Measurements from ENCODE around the gene DAPK1.
A peak's percentile ranks its signal among the peaks of the same experiment; 100 is the strongest.

Gene DAPK1

GRCh38 chr9:87497604-87498045, at the start of gene DAPK1:
DAPK1 (plus strand) TSS chr9:87497867; CDS start chr9:87499078, 1,211 bp downstream.
- H3K4me1 ChIP-seq (ENCODE audit: control insufficient read depth in 1 of 2, insufficient read depth in 2 of 2, low read length in 2 of 2), result peaks cover 7 to 32% of the 10 kb centered on the region in 2 donors

GRCh38 chr9:87451149-87451548, 46.5 kb upstream of the DAPK1 start:
- H3K27me3 ChIP-seq (ENCODE audit: low read depth, low read length), result no peaks in the 10 kb centered on the region
- no peaks in the 10 kb centered on the region for H3K4me1 ChIP-seq (ENCODE audit: control insufficient read depth in 1 of 2, insufficient read depth in 2 of 2, low read length in 2 of 2)
- H3K36me3 ChIP-seq (ENCODE audit: control insufficient read depth in 1 of 2, insufficient read depth in 2 of 2, low read length in 2 of 2), result no peaks in the 10 kb centered on the region
- no peak overlapping the region for H3K4me3 ChIP-seq (ENCODE audit: low read depth in 1 of 2, low read length in 2 of 2)
- H3K9me3 ChIP-seq (ENCODE audit: control insufficient read depth in 1 of 2, low read length in 2 of 2), result peaks cover 0 to 10% of the 10 kb centered on the region in 2 donors
- no peak overlapping the region for H3K27ac ChIP-seq (ENCODE audit: low read length)

More at GRCh38 chr9:87497604-87498045, at the start of gene DAPK1:
- Histone ChIP-seq H3K4me3 (ENCODE audit: low read depth in 1 of 2, low read length in 2 of 2) (peak within 1 kb of the TSS; percentile 74 to 91), H3K27ac (ENCODE audit: low read length) (peak within 1 kb of the TSS; percentile 65), H3K27me3 (ENCODE audit: low read depth, low read length) (no peaks in the 10 kb centered on the region), H3K9me3 (ENCODE audit: control insufficient read depth in 1 of 2, low read length in 2 of 2) (no peaks in the 10 kb centered on the region), H3K36me3 (ENCODE audit: control insufficient read depth in 1 of 2, insufficient read depth in 2 of 2, low read length in 2 of 2) (no peaks in the 10 kb centered on the region)

GRCh38 chr9:87455407-87455806, 42.3 kb upstream of the DAPK1 start:
- Histone ChIP-seq H3K4me1 (ENCODE audit: control insufficient read depth in 1 of 2, insufficient read depth in 2 of 2, low read length in 2 of 2) (no peaks in the 10 kb centered on the region), H3K27me3 (ENCODE audit: low read depth, low read length) (no peaks in the 10 kb centered on the region), H3K36me3 (ENCODE audit: control insufficient read depth in 1 of 2, insufficient read depth in 2 of 2, low read length in 2 of 2) (no peaks in the 10 kb centered on the region), H3K4me3 (ENCODE audit: low read depth in 1 of 2, low read length in 2 of 2) (no peak overlapping the region), H3K27ac (ENCODE audit: low read length) (no peak overlapping the region), H3K9me3 (ENCODE audit: control insufficient read depth in 1 of 2, low read length in 2 of 2) (peaks cover 0 to 10% of the 10 kb centered on the region in 2 donors)

- H3K36me3 ChIP-seq (ENCODE audit: control insufficient read depth in 1 of 2, insufficient read depth in 2 of 2, low read length in 2 of 2), result no peaks in the 10 kb centered on the region
- no peaks in the 10 kb centered on the region for H3K4me1 ChIP-seq (ENCODE audit: control insufficient read depth in 1 of 2, insufficient read depth in 2 of 2, low read length in 2 of 2)
- no peaks in the 10 kb centered on the region for H3K9me3 ChIP-seq (ENCODE audit: control insufficient read depth in 1 of 2, low read length in 2 of 2)
- H3K4me3 ChIP-seq (ENCODE audit: low read depth in 1 of 2, low read length in 2 of 2), result no peak overlapping the region
- no peak overlapping the region for H3K27ac ChIP-seq (ENCODE audit: low read length)
- H3K27me3 ChIP-seq (ENCODE audit: low read depth, low read length), result no peaks in the 10 kb centered on the region
These were observed 36.4 kb upstream of the DAPK1 start for GRCh38 chr9:87461256-87461655.

- no peak overlapping the region for H3K27ac ChIP-seq (ENCODE audit: low read length)
- H3K4me3 ChIP-seq (ENCODE audit: low read depth in 1 of 2, low read length in 2 of 2), result no peak overlapping the region
- no peaks in the 10 kb centered on the region for H3K9me3 ChIP-seq (ENCODE audit: control insufficient read depth in 1 of 2, low read length in 2 of 2)
- H3K36me3 ChIP-seq (ENCODE audit: control insufficient read depth in 1 of 2, insufficient read depth in 2 of 2, low read length in 2 of 2), result no peaks in the 10 kb centered on the region
- H3K4me1 ChIP-seq (ENCODE audit: control insufficient read depth in 1 of 2, insufficient read depth in 2 of 2, low read length in 2 of 2), result no peaks in the 10 kb centered on the region
- H3K27me3 ChIP-seq (ENCODE audit: low read depth, low read length), result no peaks in the 10 kb centered on the region
These were observed 33.3 kb upstream of the DAPK1 start for GRCh38 chr9:87464110-87464991.

GRCh38 chr9:87464992-87465378, 32.7 kb upstream of the DAPK1 start:
- H3K36me3 ChIP-seq (ENCODE audit: control insufficient read depth in 1 of 2, insufficient read depth in 2 of 2, low read length in 2 of 2), result no peaks in the 10 kb centered on the region
- no peak overlapping the region for H3K4me3 ChIP-seq (ENCODE audit: low read depth in 1 of 2, low read length in 2 of 2)
- no peaks in the 10 kb centered on the region for H3K27me3 ChIP-seq (ENCODE audit: low read depth, low read length)
- H3K27ac ChIP-seq (ENCODE audit: low read length), result no peak overlapping the region
- no peaks in the 10 kb centered on the region for H3K4me1 ChIP-seq (ENCODE audit: control insufficient read depth in 1 of 2, insufficient read depth in 2 of 2, low read length in 2 of 2)
- H3K9me3 ChIP-seq (ENCODE audit: control insufficient read depth in 1 of 2, low read length in 2 of 2), result no peaks in the 10 kb centered on the region

- Histone ChIP-seq H3K4me3 (ENCODE audit: low read depth in 1 of 2, low read length in 2 of 2) (no peak overlapping the region), H3K27ac (ENCODE audit: low read length) (no peak overlapping the region), H3K27me3 (ENCODE audit: low read depth, low read length) (no peaks in the 10 kb centered on the region), H3K4me1 (ENCODE audit: control insufficient read depth in 1 of 2, insufficient read depth in 2 of 2, low read length in 2 of 2) (no peaks in the 10 kb centered on the region), H3K36me3 (ENCODE audit: control insufficient read depth in 1 of 2, insufficient read depth in 2 of 2, low read length in 2 of 2) (no peaks in the 10 kb centered on the region), H3K9me3 (ENCODE audit: control insufficient read depth in 1 of 2, low read length in 2 of 2) (no peaks in the 10 kb centered on the region)
These were observed 31.9 kb upstream of the DAPK1 start for GRCh38 chr9:87465816-87466215.

GRCh38 chr9:87467187-87467586, 30.5 kb upstream of the DAPK1 start:
- Histone ChIP-seq H3K4me1 (ENCODE audit: control insufficient read depth in 1 of 2, insufficient read depth in 2 of 2, low read length in 2 of 2) (no peaks in the 10 kb centered on the region), H3K9me3 (ENCODE audit: control insufficient read depth in 1 of 2, low read length in 2 of 2) (no peaks in the 10 kb centered on the region), H3K36me3 (ENCODE audit: control insufficient read depth in 1 of 2, insufficient read depth in 2 of 2, low read length in 2 of 2) (no peaks in the 10 kb centered on the region), H3K27me3 (ENCODE audit: low read depth, low read length) (no peaks in the 10 kb centered on the region), H3K4me3 (ENCODE audit: low read depth in 1 of 2, low read length in 2 of 2) (no peak overlapping the region), H3K27ac (ENCODE audit: low read length) (no peak overlapping the region)

- Histone ChIP-seq H3K27me3 (ENCODE audit: low read depth, low read length) (no peaks in the 10 kb centered on the region), H3K4me3 (ENCODE audit: low read depth in 1 of 2, low read length in 2 of 2) (no peak overlapping the region), H3K4me1 (ENCODE audit: control insufficient read depth in 1 of 2, insufficient read depth in 2 of 2, low read length in 2 of 2) (no peaks in the 10 kb centered on the region), H3K27ac (ENCODE audit: low read length) (no peak overlapping the region), H3K36me3 (ENCODE audit: control insufficient read depth in 1 of 2, insufficient read depth in 2 of 2, low read length in 2 of 2) (no peaks in the 10 kb centered on the region), H3K9me3 (ENCODE audit: control insufficient read depth in 1 of 2, low read length in 2 of 2) (no peaks in the 10 kb centered on the region)
These were observed 27.7 kb upstream of the DAPK1 start for GRCh38 chr9:87469793-87470465.

GRCh38 chr9:87471746-87472145, 25.9 kb upstream of the DAPK1 start:
- Histone ChIP-seq H3K27ac (ENCODE audit: low read length) (no peak overlapping the region), H3K4me1 (ENCODE audit: control insufficient read depth in 1 of 2, insufficient read depth in 2 of 2, low read length in 2 of 2) (no peaks in the 10 kb centered on the region), H3K27me3 (ENCODE audit: low read depth, low read length) (no peaks in the 10 kb centered on the region), H3K4me3 (ENCODE audit: low read depth in 1 of 2, low read length in 2 of 2) (no peak overlapping the region), H3K9me3 (ENCODE audit: control insufficient read depth in 1 of 2, low read length in 2 of 2) (no peaks in the 10 kb centered on the region), H3K36me3 (ENCODE audit: control insufficient read depth in 1 of 2, insufficient read depth in 2 of 2, low read length in 2 of 2) (no peaks in the 10 kb centered on the region)

GRCh38 chr9:87475463-87475862, 22.2 kb upstream of the DAPK1 start:
- Histone ChIP-seq H3K27me3 (ENCODE audit: low read depth, low read length) (no peaks in the 10 kb centered on the region), H3K4me1 (ENCODE audit: control insufficient read depth in 1 of 2, insufficient read depth in 2 of 2, low read length in 2 of 2) (no peaks in the 10 kb centered on the region), H3K36me3 (ENCODE audit: control insufficient read depth in 1 of 2, insufficient read depth in 2 of 2, low read length in 2 of 2) (no peaks in the 10 kb centered on the region), H3K27ac (ENCODE audit: low read length) (no peak overlapping the region), H3K4me3 (ENCODE audit: low read depth in 1 of 2, low read length in 2 of 2) (no peak overlapping the region), H3K9me3 (ENCODE audit: control insufficient read depth in 1 of 2, low read length in 2 of 2) (no peaks in the 10 kb centered on the region)

Data from muscle layer of duodenum (tissue), 2 donors.